SK-N-SH (cell line): ENCODE measurements around the gene KRT72. TPM values are rescaled to one million over a fixed set of nuclear protein-coding genes. Genes with fewer than 3 reads are reported as not detected.

ENCODE experiments used
- CTCF ChIA-PET: fragments of 300-600, 350-600 bp; formaldehyde crosslinking; extraction: SDS; loops from one replicate; lab custom pipeline; 2021; lab: Yijun Ruan, JAX
- POLR2A ChIA-PET: fragments of 350-600 bp; sonication (Branson Sonifier 250); formaldehyde crosslinking; extraction: SDS; loops from one replicate; lab custom pipeline; 2020; ENCODE audit warnings: antibody characterized with exemption, inconsistent platforms; lab: Yijun Ruan, JAX
- DNase-seq: peaks from one replicate; pipeline ENCODE4 v3.0.0; 2012
- H2AFZ ChIP-seq: fragments of 200-600 bp; sonication (generic); 2 replicates; pipeline ENCODE4 v1.8.1; 2016; ENCODE audit warnings: antibody characterized with exemption, mild to moderate bottlenecking, low read depth
- H3F3A ChIP-seq: fragments of 200-600 bp; sonication (generic); replicated peaks from 2 replicates; pipeline ENCODE3; 2016; ENCODE audit warnings: antibody characterized with exemption, mild to moderate bottlenecking; ENCODE audit not compliant: insufficient read depth
- H3K27ac ChIP-seq, 2 experiments: fragments of 200-500 bp in 1 of 2; fragments of 200-600 bp in 1 of 2; sonication (Bioruptor generic) in 1 of 2; sonication (generic), shearing (Covaris generic) in 1 of 2; 2 replicates each; pipeline versions ENCODE4 v1.5.1 to v1.6.1; 2014 to 2016; ENCODE audit warnings: low read depth in 2 of 2, inconsistent platforms in 1 of 2, low read length in 1 of 2, mild to moderate bottlenecking in 1 of 2, mixed read lengths in 1 of 2
- H3K27me3 ChIP-seq: fragments of 200-600 bp; sonication (generic), shearing (Covaris generic); 2 replicates; pipeline ENCODE4 v1.6.1; 2016; ENCODE audit warnings: mixed run types; ENCODE audit not compliant: insufficient read depth
- H3K36me3 ChIP-seq, 2 experiments: fragments of 200-500 bp in 1 of 2; fragments of 200-600 bp in 1 of 2; sonication (Bioruptor generic) in 1 of 2; sonication (generic) in 1 of 2; replicated peaks in 1 of 2; 2 replicates each; pipeline versions ENCODE3 to v1.5.1; 2014 to 2016; ENCODE audit warnings: low read length in 1 of 2, mild to moderate bottlenecking in 1 of 2; ENCODE audit not compliant: insufficient read depth in 2 of 2, control insufficient read depth in 1 of 2
- H3K4me1 ChIP-seq, 2 experiments: fragments of 200-500 bp in 1 of 2; fragments of 200-600 bp in 1 of 2; sonication (Bioruptor generic) in 1 of 2; sonication (generic), shearing (Covaris generic) in 1 of 2; 2 replicates each; pipeline versions ENCODE4 v1.5.1 to v1.6.1; 2014 to 2016; ENCODE audit warnings: low read depth in 1 of 2, low read length in 1 of 2, mixed run types in 1 of 2; ENCODE audit not compliant: insufficient read depth in 2 of 2, control insufficient read depth in 1 of 2
- H3K4me2 ChIP-seq: fragments of 200-600 bp; sonication (generic), shearing (Covaris generic); 2 replicates; pipeline ENCODE4 v1.6.1; 2017; ENCODE audit warnings: mixed run types
- H3K4me3 ChIP-seq, 2 experiments: fragments of 200-500 bp in 1 of 2; fragments of 200-600 bp in 1 of 2; sonication (Bioruptor generic) in 1 of 2; sonication (generic), shearing (Covaris generic) in 1 of 2; 2 replicates each; pipeline versions ENCODE4 v1.5.1 to v1.8.1; 2014 to 2016; ENCODE audit warnings: low read depth in 2 of 2, inconsistent platforms in 1 of 2, low read length in 1 of 2, mild to moderate bottlenecking in 1 of 2, mixed read lengths in 1 of 2, moderate library complexity in 1 of 2
- H3K79me2 ChIP-seq: fragments of 200-600 bp; sonication (generic); 2 replicates; pipeline ENCODE4 v1.8.1; 2017; ENCODE audit warnings: mild to moderate bottlenecking; ENCODE audit not compliant: insufficient read depth
- H3K9ac ChIP-seq: fragments of 200-600 bp; sonication (generic); 2 replicates; pipeline ENCODE4 v1.6.1; 2017; ENCODE audit warnings: mixed run types
- H3K9me2 ChIP-seq: fragments of 200-600 bp; sonication (generic); 2 replicates; pipeline ENCODE4 v1.6.1; 2017; ENCODE audit warnings: mixed run types
- H3K9me3 ChIP-seq: fragments of 200-600 bp; sonication (generic); 2 replicates; pipeline ENCODE4 v1.6.1; 2017; ENCODE audit warnings: mixed run types, mild to moderate bottlenecking, moderate library complexity
- H4K20me1 ChIP-seq: fragments of 200-600 bp; sonication (generic); 2 replicates; pipeline ENCODE4 v1.6.1; 2017; ENCODE audit warnings: mild to moderate bottlenecking, mixed run types; ENCODE audit not compliant: insufficient read depth
- CHD2 ChIP-seq: fragments of 150-350 bp; IDR thresholded peaks from 2 replicates; pipeline ENCODE4 v1.6.1; 2018; ENCODE audit warnings: low read length; ENCODE audit not compliant: partially characterized antibody
- FOXJ3 ChIP-seq: sonication (generic); formaldehyde crosslinking; IDR thresholded peaks from 2 replicates; pipeline ENCODE4 v1.5.1; 2020; ENCODE audit warnings: mild to moderate bottlenecking, missing genetic modification reagents
- FOXM1 ChIP-seq: IDR thresholded peaks from 2 replicates; pipeline ENCODE4 v1.4.0; 2012; ENCODE audit warnings: low read depth, mild to moderate bottlenecking
- JUND ChIP-seq: IDR thresholded peaks from 2 replicates; pipeline ENCODE4 v1.4.0; 2012
- MAX ChIP-seq: IDR thresholded peaks from 2 replicates; pipeline ENCODE4 v1.4.0; 2012; ENCODE audit warnings: low read depth
- MEF2A ChIP-seq: IDR thresholded peaks from 2 replicates; pipeline ENCODE4 v1.4.0; 2012; ENCODE audit warnings: low read depth, borderline replicate concordance
- MXI1 ChIP-seq: IDR thresholded peaks from 2 replicates; pipeline ENCODE4 v1.6.1; 2012; ENCODE audit warnings: mild to moderate bottlenecking, low read depth, low read length, improper control_type of control experiment
- NFIC ChIP-seq: IDR thresholded peaks from 2 replicates; pipeline ENCODE4 v1.4.0; 2012; ENCODE audit warnings: borderline replicate concordance
- POLR2AphosphoS5 ChIP-seq: IDR thresholded peaks from 2 replicates; pipeline ENCODE4 v1.6.1; 2012; ENCODE audit warnings: low read depth, low read length
- RCOR1 ChIP-seq: fragments of 150-350 bp; IDR thresholded peaks from 2 replicates; pipeline ENCODE4 v1.6.1; 2017; ENCODE audit warnings: antibody characterized with exemption, low read length
- RFX5 ChIP-seq: IDR thresholded peaks from 2 replicates; pipeline ENCODE4 v1.6.1; 2012; ENCODE audit warnings: mild to moderate bottlenecking, improper control_type of control experiment, low read length
- RXRA ChIP-seq: IDR thresholded peaks from 2 replicates; pipeline ENCODE4 v1.4.0; 2012; ENCODE audit warnings: low read depth, mild to moderate bottlenecking, borderline replicate concordance
- SIN3A ChIP-seq: IDR thresholded peaks from 2 replicates; pipeline ENCODE4 v1.6.1; 2012; ENCODE audit warnings: low read depth, mild to moderate bottlenecking, low read length, moderate library complexity, borderline replicate concordance
- SMC3 ChIP-seq: IDR thresholded peaks from 2 replicates; pipeline ENCODE4 v1.6.1; 2012; ENCODE audit warnings: low read depth, low read length, improper control_type of control experiment
- TCF12 ChIP-seq: IDR thresholded peaks from 2 replicates; pipeline ENCODE4 v1.4.0; 2012
- TEAD4 ChIP-seq: IDR thresholded peaks from 2 replicates; pipeline ENCODE4 v1.4.0; 2012; ENCODE audit warnings: mild to moderate bottlenecking, borderline replicate concordance; ENCODE audit not compliant: insufficient read depth
- WGBS: methylation state at CpG from one replicate; pipeline ENCODE4 v1.1.6; 2017; ENCODE audit warnings: low lambda C conversion rate; 5-methylcytosine and 5-hydroxymethylcytosine counted together
- polyA plus RNA-seq, 3 experiments: library from polyadenylated mRNA; depleted of rRNA; stranded (reverse); fragments of >200 nt; gene quantifications; 2 replicates each; pipeline ENCODE4 v1.2.3, GENCODE V29; 2012
- TF ChIP-seq, protein P1 (sequence below): IDR thresholded peaks from 2 replicates; pipeline ENCODE4 v1.4.0; 2012; ENCODE audit warnings: low read depth, borderline replicate concordance
- TF ChIP-seq, protein P2 (sequence below): IDR thresholded peaks from 2 replicates; pipeline ENCODE4 v1.4.0; 2012; ENCODE audit warnings: low read depth, borderline replicate concordance

KRT72 gene
- polyA plus RNA-seq, 1 of the 3 experiments (the other 2 are of a cell fraction), result not detected

- no peak overlapping the region for H3K4me3 ChIP-seq
- no peaks in the 10 kb centered on the region for H3F3A ChIP-seq
- H3K9me3 ChIP-seq, result no peaks in the 10 kb centered on the region
- no peaks in the 10 kb centered on the region for H3K36me3 ChIP-seq
- H3K9ac ChIP-seq, result no peak overlapping the region
- no peaks in the 10 kb centered on the region for H3K9me2 ChIP-seq
- H3K79me2 ChIP-seq, result no peaks in the 10 kb centered on the region
- ChIA-PET CTCF (interaction anchor here (0.8 to 7.6 kb wide), 4 partner anchors 286 to 305 kb away, joined by 3 to 76 read pairs (median 10); no protein-coding TSS in a partner anchor), POLR2A (interaction anchor here (0.6 to 0.7 kb wide), 2 partner anchors 20 to 291 kb away, joined by 3 read pairs; no protein-coding TSS in a partner anchor)
- H3K27me3 ChIP-seq, result peaks cover 52% of the 10 kb centered on the region
- H3K4me1 ChIP-seq, result no peaks in the 10 kb centered on the region
- no peak overlapping the region for H3K27ac ChIP-seq
- DNase-seq, result no peak
- no peak overlapping the region for H3K4me2 ChIP-seq
- 30% methylated on average over 8 of the region's 10 CpGs for WGBS
- no peak overlapping the region for H2AFZ ChIP-seq
- TF ChIP-seq FOXJ3 (CRISPR knock-in tag) (no peak), MAX (no peak)
- no peaks in the 10 kb centered on the region for H4K20me1 ChIP-seq
Observed at GRCh38 chr12:52579468-52580465, 21.5 kb downstream of the KRT72 start.

- peaks cover 61% of the 10 kb centered on the region for H3K27me3 ChIP-seq
- H3K9me2 ChIP-seq, result no peaks in the 10 kb centered on the region
- H4K20me1 ChIP-seq, result no peaks in the 10 kb centered on the region
- no peaks in the 10 kb centered on the region for H3K4me1 ChIP-seq
- ChIA-PET CTCF (interaction anchor here (2.1 to 7.6 kb wide), 2 partner anchors 287 to 301 kb away, joined by 6 to 76 read pairs; no protein-coding TSS in a partner anchor), POLR2A (no interaction called here)
- no peaks in the 10 kb centered on the region for H3K36me3 ChIP-seq
- TF ChIP-seq SMC3, result no peak
- TF ChIP-seq RCOR1, result no peak
- TF ChIP-seq, protein P1, sequence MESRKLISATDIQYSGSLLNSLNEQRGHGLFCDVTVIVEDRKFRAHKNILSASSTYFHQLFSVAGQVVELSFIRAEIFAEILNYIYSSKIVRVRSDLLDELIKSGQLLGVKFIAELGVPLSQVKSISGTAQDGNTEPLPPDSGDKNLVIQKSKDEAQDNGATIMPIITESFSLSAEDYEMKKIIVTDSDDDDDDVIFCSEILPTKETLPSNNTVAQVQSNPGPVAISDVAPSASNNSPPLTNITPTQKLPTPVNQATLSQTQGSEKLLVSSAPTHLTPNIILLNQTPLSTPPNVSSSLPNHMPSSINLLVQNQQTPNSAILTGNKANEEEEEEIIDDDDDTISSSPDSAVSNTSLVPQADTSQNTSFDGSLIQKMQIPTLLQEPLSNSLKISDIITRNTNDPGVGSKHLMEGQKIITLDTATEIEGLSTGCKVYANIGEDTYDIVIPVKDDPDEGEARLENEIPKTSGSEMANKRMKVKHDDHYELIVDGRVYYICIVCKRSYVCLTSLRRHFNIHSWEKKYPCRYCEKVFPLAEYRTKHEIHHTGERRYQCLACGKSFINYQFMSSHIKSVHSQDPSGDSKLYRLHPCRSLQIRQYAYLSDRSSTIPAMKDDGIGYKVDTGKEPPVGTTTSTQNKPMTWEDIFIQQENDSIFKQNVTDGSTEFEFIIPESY, result no peak
- no peak for TF ChIP-seq MEF2A
- TF ChIP-seq SIN3A, result no peak
- TF ChIP-seq, protein P2, sequence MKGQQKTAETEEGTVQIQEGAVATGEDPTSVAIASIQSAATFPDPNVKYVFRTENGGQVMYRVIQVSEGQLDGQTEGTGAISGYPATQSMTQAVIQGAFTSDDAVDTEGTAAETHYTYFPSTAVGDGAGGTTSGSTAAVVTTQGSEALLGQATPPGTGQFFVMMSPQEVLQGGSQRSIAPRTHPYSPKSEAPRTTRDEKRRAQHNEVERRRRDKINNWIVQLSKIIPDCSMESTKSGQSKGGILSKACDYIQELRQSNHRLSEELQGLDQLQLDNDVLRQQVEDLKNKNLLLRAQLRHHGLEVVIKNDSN, result no peak
- TF ChIP-seq TEAD4, result no peak
- TF ChIP-seq JUND, result no peak
- TF ChIP-seq TCF12, result no peak
- TF ChIP-seq FOXJ3 (CRISPR knock-in tag), result no peak
- TF ChIP-seq MAX, result no peak
- TF ChIP-seq RFX5, result no peak
- TF ChIP-seq CHD2, result no peak
- no peak for TF ChIP-seq RXRA
- no peak for TF ChIP-seq MXI1
- no peak for TF ChIP-seq FOXM1
- TF ChIP-seq POLR2AphosphoS5, result no peak
- TF ChIP-seq NFIC, result no peak
- no peak for DNase-seq
- H3K9ac ChIP-seq, result no peak overlapping the region
- no peak overlapping the region for H3K27ac ChIP-seq
- no peak overlapping the region for H3K4me2 ChIP-seq
- H2AFZ ChIP-seq, result no peak overlapping the region
- H3K9me3 ChIP-seq, result no peaks in the 10 kb centered on the region
- WGBS, result 25% methylated on average over 3 of the region's 3 CpGs
- H3K79me2 ChIP-seq, result no peaks in the 10 kb centered on the region
- no peaks in the 10 kb centered on the region for H3F3A ChIP-seq
- H3K4me3 ChIP-seq, result no peak overlapping the region
Observed at GRCh38 chr12:52578469-52578868, 22.8 kb downstream of the KRT72 start.
